Heart left ventricle (tissue), 13 donors: Measurements from ENCODE around the gene OR2S2.

Experiments
- CTCF ChIP-seq, 12 donors: fragments of 200-600 bp; sonication (generic) in 4 of 12; IDR thresholded peaks; one replicate each; pipeline versions ENCODE4 v1.5.0 to v1.8.0; 2018 to 2022; ENCODE audit warnings: antibody characterized with exemption in 12 of 12, mild to moderate bottlenecking in 5 of 12
- POLR2A ChIP-seq, 2 donors: fragments of 450-650 bp; IDR thresholded peaks; one replicate each; pipeline ENCODE4 v1.6.1; 2017; ENCODE audit warnings: antibody characterized with exemption in 2 of 2, mild to moderate bottlenecking in 2 of 2, moderate library complexity in 2 of 2
- donor health status: ischemic (EF 13 %, LVEDD 7.1; RV severe dilation, severe dysfunction).
- donor health status: DM: no; HTN: yes; CAD: no.
- donor health status: DM: no; HTN: no; CAD: no.
- donor health status: ischemic (EF 25% LVEDD 6.9; RV normal size, moderate dysfunction).
- donor health status: ischemic (EF 25% LVEDD 5.7; RV mildly dilated, moderate dysfunction).
- donor health status: ischemic (EF 35%, LVEDD 5.7; RV mildly dilated, moderate dysfunction).
- donor health status: nonischemic (EF 11% LVEDD 7.7; RV severe dilation, severe dysfunction).
- donor health status: DM: yes; HTN: yes; CAD: no.
- donor health status: PGD.
- donor health status: ischemic (EF 29% LVEDD 5.4; RV normal size, mild dysfunction).
- donor health status: nonischemic (EF 23%, LVEDD 6.1; RV moderate dilation, normal function).

GRCh38 chr9:35967042-35967441 is 9.1 kb upstream of the OR2S2 start:
- TF ChIP-seq CTCF (IDR thresholded peaks at IDR 0.05) (no peak), POLR2A (IDR thresholded peaks at IDR 0.05) (no peak)
